IPS-20b (cell line): ENCODE results near the gene PIGQ.
"Not testable (repeated sequence)": the region's sequence is repeated elsewhere in the genome, so short reads cannot be mapped to it uniquely, and the experiment has no call there.

Source experiments
- H3K27ac ChIP-seq: one replicate; pipeline ENCODE4 v1.5.1; 2013; ENCODE audit warnings: low read length
- H3K27me3 ChIP-seq: 2 replicates; pipeline ENCODE4 v1.6.1; 2013; ENCODE audit warnings: mild to moderate bottlenecking, low read length, inconsistent platforms; ENCODE audit not compliant: insufficient read depth
- H3K36me3 ChIP-seq: 2 replicates; pipeline ENCODE4 v1.6.1; 2013; ENCODE audit warnings: low read depth, mild to moderate bottlenecking, inconsistent platforms, low read length, moderate library complexity; ENCODE audit not compliant: insufficient read depth
- H3K4me1 ChIP-seq: 2 replicates; pipeline ENCODE4 v1.6.1; 2013; ENCODE audit warnings: mild to moderate bottlenecking, control low read depth, inconsistent platforms, low read length, moderate library complexity; ENCODE audit not compliant: insufficient read depth
- H3K4me3 ChIP-seq: 2 replicates; pipeline ENCODE4 v1.5.1; 2013; ENCODE audit warnings: mild to moderate bottlenecking, low read length, inconsistent platforms
- H3K9ac ChIP-seq: 2 replicates; pipeline ENCODE4 v1.6.1; 2013; ENCODE audit warnings: low read depth, mild to moderate bottlenecking, inconsistent platforms, low read length, moderate library complexity
- H3K9me3 ChIP-seq: 2 replicates; pipeline ENCODE4 v1.6.1; 2013; ENCODE audit warnings: mild to moderate bottlenecking, low read depth, low read length, inconsistent platforms; ENCODE audit not compliant: insufficient read depth

PIGQ gene

DNA sequence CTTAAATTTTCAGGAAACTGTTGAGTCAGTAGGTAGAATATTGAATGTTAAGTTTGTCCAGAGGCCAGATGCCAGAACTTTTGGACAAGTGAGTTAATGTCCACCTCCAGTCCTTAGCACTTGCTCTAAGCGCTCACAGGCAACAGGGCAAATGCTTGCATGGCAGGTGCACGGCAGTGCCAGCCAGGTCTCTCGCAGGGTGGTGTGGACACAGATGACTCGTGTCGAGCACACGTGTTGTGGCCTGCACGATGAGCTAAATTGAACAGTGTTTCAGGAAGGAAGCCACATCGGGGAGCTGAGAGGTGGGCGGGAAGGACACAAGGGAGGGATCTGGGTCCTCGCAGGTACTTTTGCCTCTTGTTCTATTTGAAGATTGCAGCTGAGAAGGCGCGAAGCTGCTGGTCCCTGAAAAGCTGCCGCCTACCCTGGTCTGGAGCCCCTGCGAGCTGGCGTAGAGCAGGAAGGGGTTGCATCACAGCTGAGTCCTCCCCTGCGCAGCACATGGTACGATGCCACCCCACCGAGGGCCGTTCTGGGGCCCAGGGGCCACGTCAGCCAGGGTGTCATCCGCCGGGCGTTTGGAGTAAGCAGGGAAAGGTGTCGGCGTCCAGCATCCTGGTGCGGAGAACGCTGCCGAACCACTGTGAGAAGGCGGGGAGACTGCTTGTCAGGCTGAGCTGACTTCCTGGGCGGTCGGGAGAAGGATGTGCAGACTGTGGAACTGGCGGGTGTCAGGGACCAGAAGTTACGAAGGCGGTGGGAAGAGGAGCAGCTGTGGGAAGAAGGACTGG, 26.4 kb downstream of the PIGQ start:
- Histone ChIP-seq H3K4me1 (no peaks in the 10 kb centered on the region), H3K4me3 (no peak overlapping the region), H3K9ac (no peak overlapping the region), H3K9me3 (no peaks in the 10 kb centered on the region), H3K27me3 (peaks cover 12% of the 10 kb centered on the region), H3K27ac (no peak overlapping the region), H3K36me3 (no peaks in the 10 kb centered on the region)

DNA sequence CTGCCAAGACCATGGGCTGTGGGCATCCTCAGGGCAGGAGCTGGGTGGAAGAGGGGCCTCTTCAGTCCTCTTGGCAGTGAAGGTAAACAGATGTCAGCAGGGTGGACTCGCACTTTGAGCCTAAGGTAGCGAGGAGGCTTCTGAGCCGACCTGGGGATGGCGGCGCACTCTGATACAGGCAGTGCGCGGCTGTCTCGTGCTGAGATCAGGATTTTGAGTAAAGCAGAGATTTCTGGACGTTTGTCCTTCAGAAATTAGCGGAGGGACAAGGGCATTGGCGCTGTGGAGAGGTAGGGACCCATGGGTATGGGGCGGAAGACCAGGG, 26.9 kb downstream of the PIGQ start:
- Histone ChIP-seq H3K27ac (no peak overlapping the region), H3K27me3 (peaks cover 7% of the 10 kb centered on the region; the same call in 1 of the 2 replicates), H3K36me3 (no peaks in the 10 kb centered on the region), H3K4me3 (no peak overlapping the region), H3K9me3 (no peaks in the 10 kb centered on the region), H3K4me1 (no peaks in the 10 kb centered on the region), H3K9ac (no peak overlapping the region)

DNA sequence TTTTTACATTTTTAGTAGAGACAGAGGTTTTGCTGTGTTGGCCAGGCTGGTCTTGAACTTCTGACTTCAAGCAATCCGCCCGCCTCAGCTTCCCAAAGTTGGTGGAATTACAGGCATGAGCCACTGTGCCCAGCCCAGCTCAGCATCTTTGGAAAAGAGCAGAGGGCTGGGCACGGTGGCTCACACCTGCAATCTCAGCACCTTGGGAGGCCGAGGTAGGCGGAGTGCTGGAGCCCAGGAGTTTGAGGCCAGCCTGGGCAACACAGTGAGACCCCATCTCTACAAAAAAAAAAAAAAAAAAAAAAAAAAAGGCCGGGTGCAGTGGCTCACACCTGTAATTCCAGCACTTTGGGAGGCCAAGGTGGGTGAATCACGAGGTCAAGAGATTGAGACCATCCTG, 27.9 kb downstream of the PIGQ start:
- H3K4me1 ChIP-seq, H3K4me3 ChIP-seq, H3K27me3 ChIP-seq, H3K36me3 ChIP-seq, H3K9me3 ChIP-seq, H3K9ac ChIP-seq, H3K27ac ChIP-seq: not testable (repeated sequence)

DNA sequence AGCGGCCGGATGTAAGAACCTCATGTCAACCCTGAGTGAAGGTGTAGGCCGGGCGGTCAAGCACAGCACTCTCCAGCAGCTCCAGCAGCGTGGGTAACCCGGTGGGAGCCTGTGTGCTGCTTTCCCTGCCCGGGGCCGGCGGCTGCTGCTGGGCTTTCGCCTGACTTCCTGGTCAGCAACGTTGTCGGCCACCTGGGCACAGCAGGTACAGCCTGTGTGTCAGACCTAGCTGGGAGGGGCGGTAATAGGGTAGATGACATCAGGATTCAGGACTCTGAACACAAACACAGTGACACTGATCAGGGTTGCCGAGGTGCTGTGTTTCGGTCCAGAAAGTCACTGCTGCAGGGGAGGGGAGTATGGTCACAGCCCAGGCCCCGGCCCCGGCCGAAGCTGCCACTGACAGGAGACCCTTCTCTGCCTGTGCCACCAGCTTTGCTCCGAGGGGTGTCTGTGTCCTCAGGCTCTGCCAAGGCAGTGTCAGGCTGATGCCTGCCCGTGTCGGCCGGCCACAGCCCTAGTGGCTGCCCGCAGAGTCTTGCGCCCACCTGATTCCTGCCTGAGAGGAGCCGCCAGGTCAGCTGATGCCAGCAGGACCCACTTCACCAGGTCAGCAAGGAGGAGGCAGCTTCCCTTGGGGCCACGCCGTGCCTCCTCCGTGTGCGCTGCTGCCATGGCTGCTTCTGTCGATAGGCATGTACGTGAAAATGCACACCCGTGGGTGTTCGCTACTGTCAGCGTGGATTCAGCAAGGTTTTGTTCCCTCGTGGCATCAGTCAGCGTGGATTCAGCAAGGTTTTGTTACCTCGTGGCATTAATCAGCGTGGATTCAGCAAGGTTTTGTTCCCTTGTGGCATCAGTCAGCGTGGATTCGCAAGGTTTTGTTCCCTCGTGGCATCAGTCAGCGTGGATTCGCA, 29.3 kb downstream of the PIGQ start:
- no peaks in the 10 kb centered on the region; the same call in 1 of the 2 replicates for H3K27me3 ChIP-seq
- H3K9me3 ChIP-seq = no peaks in the 10 kb centered on the region

DNA sequence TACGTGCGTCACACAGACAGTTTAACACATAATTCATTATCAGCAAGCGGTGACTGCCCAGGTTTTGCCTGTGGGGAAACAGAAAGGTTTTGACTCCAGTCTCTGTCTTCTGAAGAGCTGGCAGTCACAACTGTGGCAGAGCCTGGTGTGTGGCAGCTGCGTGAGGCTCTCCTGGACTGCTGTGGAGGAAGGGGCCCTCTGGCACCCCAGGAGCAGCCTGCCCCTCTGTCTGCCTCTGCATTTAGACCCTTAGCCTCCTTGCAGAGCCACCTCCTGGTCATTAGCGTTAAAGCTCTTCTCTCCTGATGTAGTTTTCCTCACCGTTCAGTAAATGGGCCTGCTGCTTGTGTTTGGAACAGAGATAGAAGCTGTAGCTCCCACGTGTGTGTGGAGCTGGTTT, 31.0 kb downstream of the PIGQ start:
- Histone ChIP-seq H3K27ac (no peak overlapping the region), H3K4me1 (no peaks in the 10 kb centered on the region), H3K9ac (no peak overlapping the region)

More for the DNA sequence above, 29.3 kb downstream of the PIGQ start:
- Histone ChIP-seq H3K27ac (no peak overlapping the region), H3K4me1 (no peaks in the 10 kb centered on the region), H3K36me3 (no peaks in the 10 kb centered on the region), H3K9ac (no peak overlapping the region), H3K4me3 (no peak overlapping the region)

DNA sequence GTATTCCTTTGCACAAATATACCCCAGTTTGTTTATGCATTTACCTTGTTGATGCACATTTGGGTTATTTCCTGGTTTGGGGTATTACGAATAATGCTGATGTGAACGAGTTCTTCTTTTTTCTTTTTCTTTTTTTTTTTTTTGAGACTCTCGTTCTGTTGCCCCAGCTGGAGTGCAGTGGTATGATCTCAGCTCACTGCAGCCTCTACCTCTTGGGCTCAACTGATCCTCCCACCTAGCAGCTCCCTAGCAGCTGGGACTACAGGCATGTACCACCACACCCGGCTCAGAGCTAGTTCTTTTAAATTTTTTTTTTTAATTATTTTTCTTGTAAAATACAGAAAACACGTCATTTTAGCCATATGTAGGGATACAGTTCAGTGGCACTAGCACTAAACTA, 34.2 kb downstream of the PIGQ start:
- Histone ChIP-seq H3K4me3 (no peak overlapping the region), H3K9me3 (peaks cover 7% of the 10 kb centered on the region), H3K27ac (no peak overlapping the region), H3K4me1 (no peaks in the 10 kb centered on the region), H3K9ac (no peak overlapping the region), H3K27me3 (no peaks in the 10 kb centered on the region), H3K36me3 (no peaks in the 10 kb centered on the region)

More for the DNA sequence above, 31.0 kb downstream of the PIGQ start:
- no peaks in the 10 kb centered on the region for H3K36me3 ChIP-seq
- peaks cover 7% of the 10 kb centered on the region for H3K9me3 ChIP-seq
- H3K27me3 ChIP-seq = no peaks in the 10 kb centered on the region
- H3K4me3 ChIP-seq = no peak overlapping the region

DNA sequence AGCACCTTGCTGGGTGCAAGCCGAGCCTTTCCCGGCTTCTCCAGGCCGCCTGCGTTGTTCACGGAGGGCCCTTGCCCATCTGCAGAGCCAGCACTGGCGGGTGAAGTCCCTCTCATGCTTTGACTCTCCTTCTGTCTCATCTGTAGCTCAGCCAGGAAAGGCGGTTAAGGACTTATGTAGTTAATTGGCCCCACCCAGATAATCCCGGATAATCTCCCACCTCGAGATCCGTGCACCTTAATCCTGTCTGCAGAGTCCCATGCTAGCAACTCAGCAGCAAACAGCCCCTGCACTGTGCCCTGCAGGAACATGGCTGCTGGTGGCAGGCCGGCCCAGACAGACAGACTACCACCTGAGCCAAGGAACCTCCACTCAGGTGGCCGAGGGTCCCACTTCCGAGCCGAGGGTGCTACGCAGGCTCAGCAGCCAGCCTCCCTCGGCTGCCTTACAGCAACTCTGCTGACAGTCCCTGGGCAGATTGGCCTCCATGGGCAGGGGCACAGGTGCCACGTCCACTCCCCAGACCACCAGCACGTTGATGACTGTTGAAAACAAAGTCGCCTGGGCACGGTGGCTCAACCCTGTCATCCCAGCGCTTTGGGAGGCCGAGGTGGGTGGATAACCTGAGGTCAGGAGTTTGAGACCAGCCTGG, 37.0 kb downstream of the PIGQ start:
- H3K36me3 ChIP-seq = no peaks in the 10 kb centered on the region
- peaks cover 7% of the 10 kb centered on the region for H3K9me3 ChIP-seq
- H3K27ac ChIP-seq = no peak overlapping the region
- H3K4me3 ChIP-seq = no peak overlapping the region
- H3K4me1 ChIP-seq = no peaks in the 10 kb centered on the region
- H3K9ac ChIP-seq = no peak overlapping the region
- no peaks in the 10 kb centered on the region for H3K27me3 ChIP-seq

DNA sequence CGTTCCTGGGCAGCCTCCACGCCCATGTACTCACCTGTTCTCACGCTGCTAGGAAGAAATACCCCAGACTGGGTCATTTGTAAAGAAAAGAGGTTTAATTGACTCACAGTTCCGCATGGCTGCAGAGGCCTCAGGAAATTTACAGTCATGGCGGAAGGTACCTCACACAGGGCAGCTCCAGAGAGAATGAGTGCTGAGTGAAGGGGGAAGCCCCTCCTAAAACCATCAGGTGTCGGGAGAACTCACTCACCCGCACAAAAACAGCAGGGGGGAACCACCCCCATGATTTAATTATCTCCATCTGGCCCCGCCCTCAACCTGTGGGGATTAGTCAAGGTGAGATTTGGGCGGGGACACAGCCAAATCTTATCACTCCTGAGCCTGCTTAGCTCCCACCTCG, 38.3 kb downstream of the PIGQ start:
- Histone ChIP-seq H3K4me3 (no peak overlapping the region), H3K4me1 (no peaks in the 10 kb centered on the region), H3K9ac (no peak overlapping the region), H3K27ac (no peak overlapping the region), H3K27me3 (no peaks in the 10 kb centered on the region), H3K36me3 (no peaks in the 10 kb centered on the region), H3K9me3 (peaks cover 7% of the 10 kb centered on the region)

DNA sequence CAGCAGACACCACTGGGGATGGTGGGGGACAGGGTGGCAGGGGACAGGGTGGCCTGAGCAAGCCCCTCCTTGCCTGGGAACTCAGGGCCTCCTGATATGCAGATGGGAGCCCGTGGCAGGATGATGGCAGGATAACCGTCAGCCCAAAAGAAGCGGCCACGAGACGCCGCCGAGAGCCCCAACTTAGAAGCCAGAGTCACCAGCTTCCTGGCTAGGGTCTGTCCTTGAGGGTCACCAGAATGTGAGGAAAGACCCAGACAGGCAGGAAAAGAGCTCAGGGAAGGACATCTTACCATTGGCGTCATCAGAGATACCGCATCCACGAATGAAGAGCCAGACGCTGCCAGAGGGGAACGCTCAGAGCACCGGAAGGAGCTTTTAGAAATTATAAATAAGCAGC, 39.5 kb downstream of the PIGQ start:
- H3K27ac ChIP-seq = no peak overlapping the region
- no peaks in the 10 kb centered on the region for H3K36me3 ChIP-seq
- H3K9ac ChIP-seq = no peak overlapping the region
- H3K4me1 ChIP-seq = no peaks in the 10 kb centered on the region
- H3K4me3 ChIP-seq = no peak overlapping the region
- no peaks in the 10 kb centered on the region for H3K27me3 ChIP-seq
- H3K9me3 ChIP-seq = peaks cover 7% of the 10 kb centered on the region

DNA sequence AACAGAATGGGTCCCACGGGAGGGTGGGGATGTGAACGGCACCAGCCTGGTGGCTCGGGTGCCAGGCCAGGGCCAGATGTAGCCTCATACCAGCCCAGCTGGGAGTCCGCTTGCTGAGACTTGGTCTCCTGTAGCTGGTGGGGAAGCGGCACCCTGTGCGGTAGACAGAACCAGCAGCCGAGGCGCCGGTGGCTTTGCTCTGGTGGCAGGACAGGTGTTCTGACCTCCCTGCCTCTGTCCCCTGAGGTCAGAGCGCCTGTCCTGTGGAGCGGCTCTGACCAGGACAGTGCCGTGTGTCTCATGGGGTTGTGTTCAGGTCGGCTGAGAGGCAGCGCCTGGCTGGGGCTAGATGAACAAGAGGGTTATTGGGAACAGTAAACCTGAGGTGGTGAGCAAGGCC, 40.2 kb downstream of the PIGQ start:
- Histone ChIP-seq H3K4me1 (no peaks in the 10 kb centered on the region), H3K27me3 (no peaks in the 10 kb centered on the region), H3K36me3 (no peaks in the 10 kb centered on the region), H3K9me3 (peaks cover 5% of the 10 kb centered on the region), H3K4me3 (no peak overlapping the region), H3K9ac (no peak overlapping the region), H3K27ac (no peak overlapping the region)

DNA sequence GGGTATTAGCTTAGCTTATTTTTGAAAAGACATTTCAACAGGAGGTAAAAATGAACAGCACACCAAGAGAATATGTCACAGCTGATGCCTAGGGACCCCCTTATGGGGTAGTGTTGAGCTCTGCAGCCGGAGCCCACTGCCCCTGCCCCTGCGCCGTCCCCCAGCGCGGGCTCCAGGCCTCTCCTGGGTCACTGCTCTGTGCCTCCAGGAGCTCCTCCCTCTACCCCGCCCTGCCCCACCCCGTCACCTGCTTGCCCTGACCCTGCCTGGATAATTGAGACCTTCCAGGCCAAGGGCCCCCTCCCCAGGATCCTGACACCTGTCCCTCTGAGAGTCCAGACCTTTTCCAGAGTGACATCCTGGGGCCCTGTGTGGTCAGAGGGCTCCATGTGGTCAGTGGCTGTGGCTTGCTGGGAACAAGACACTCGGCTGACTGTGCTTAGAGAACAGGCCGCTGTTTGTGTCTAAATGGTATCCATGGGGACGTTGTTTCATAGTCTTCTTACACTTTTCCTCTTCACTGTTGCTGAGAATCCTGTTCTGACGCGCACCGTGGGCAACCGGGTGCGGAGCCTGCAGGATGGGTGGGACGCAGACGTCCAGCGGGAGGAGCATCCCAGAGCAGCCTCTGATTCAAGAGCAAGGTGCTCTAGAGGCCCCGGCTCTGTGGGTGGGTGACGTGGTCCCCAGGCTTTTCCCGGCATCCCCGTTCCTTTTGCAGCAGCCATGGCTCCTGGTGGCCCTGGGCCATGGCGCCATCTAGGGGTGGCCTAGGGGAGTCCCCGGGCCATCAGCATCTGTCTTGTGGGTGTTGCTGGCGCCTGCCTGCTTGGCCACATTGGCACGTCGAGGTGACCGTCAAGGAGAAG, 41.0 kb downstream of the PIGQ start:
- Histone ChIP-seq H3K9me3 (no peaks in the 10 kb centered on the region), H3K9ac (no peak overlapping the region), H3K4me1 (no peaks in the 10 kb centered on the region), H3K27ac (no peak overlapping the region), H3K4me3 (no peak overlapping the region), H3K36me3 (no peaks in the 10 kb centered on the region), H3K27me3 (no peaks in the 10 kb centered on the region)
